ENCODE measurements around the gene IFI16.
"Not testable (repeated sequence)": the region's sequence is repeated elsewhere in the genome, so short reads cannot be mapped to it uniquely, and the experiment has no call there.

Gene IFI16

DNA sequence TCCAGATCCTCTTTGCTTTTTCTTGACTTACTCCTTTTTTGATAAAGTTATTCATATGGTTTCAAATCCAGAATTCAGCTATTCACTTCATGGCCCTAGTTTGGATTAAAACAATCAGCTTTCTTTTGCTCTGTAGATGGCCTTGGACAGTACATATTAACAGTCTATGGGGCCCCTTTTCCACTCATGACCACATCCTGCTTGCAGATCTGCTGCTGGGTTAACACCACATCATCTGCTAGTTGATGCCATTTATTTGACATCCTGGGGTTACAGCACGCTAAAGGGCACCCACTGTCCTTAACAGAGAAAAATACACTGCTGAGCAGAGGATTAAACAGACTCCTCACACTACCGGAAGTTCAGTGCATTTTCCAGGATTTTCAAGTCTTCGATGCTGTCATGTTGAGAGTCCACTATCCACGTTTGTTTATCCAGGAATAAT, 941 bp upstream of the IFI16 start:
- DNase-seq (ENCODE audit: low spot score), result no peak

DNA sequence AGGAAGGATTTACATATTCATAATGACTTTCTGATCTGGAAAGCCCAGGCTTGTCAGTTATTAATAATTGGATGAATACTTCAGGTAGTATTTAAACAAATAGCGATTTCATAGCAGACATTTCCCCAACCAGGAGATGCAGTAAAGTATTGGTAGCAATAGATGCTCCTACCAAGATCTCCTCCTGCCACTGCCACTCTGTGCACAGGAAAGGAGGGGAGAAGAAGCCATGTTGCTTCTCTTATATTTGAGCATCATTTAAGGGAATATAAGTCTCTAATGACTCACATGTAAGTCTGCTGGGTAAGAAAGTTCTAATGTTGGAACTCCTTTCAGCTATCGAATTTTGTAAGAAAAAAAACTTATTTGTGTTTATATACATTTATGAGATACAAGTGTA, 420 bp upstream of the IFI16 start:
- DNase-seq (ENCODE audit: low spot score), result no peak

DNA sequence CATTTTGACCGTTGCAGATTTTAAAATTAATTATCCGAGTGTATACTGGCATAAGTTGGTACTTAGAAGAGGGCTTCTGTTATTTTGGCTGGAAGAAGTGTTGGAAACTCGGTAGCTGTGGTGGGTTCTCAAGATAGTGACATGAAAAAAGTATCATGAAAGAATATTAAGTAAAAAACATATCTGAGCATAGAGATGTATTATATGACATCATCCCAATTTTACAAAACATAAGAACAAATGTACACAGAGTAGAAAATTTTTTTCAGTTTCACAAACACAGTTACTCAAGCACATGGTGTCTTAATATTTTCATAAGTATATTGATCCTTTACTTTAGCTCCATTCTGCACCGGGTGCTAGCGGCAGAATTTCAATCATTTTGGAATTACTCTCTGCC, 684 bp downstream of the IFI16 start:
- no peak for DNase-seq (ENCODE audit: low spot score)

DNA sequence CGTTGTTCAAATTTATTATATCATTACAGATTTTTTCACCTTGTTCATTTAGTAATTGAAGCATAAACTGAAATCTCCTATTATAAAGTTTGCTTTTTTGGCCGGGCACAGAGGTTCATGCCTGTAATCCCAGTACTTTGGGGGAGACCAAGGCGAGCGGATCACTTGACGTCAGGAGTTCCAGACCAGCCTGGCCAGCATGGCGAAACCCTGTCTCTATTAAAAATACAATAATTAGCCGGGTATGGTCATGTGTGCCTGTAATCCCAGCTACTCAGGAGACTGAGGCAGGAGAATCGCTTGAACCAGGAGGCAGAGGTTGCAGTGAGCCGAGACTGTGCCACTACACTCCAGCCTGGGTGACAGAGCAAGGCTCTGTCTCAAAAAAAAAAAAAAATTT, 1.3 kb downstream of the IFI16 start:
- not testable (repeated sequence) for DNase-seq (ENCODE audit: low spot score)

DNA sequence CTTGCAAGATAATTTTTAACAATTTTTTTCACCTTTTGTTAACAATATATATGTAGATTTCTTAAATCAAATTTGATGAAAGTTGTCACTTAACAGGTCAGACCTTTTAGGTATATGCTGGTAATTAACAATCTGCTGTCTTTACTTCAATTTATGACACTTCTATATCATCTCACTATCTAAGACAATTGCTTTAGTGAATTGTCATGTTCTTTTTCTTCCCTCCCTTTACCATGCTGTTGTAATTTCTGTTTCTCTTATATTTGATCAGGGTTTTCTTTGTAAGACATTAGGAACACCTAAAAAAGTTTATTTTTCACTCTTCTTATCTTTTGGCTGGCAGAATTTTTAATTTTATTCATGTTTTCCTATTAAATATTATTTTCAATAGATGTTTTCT, 2.0 kb downstream of the IFI16 start:
- DNase-seq (ENCODE audit: low spot score), result no peak

DNA sequence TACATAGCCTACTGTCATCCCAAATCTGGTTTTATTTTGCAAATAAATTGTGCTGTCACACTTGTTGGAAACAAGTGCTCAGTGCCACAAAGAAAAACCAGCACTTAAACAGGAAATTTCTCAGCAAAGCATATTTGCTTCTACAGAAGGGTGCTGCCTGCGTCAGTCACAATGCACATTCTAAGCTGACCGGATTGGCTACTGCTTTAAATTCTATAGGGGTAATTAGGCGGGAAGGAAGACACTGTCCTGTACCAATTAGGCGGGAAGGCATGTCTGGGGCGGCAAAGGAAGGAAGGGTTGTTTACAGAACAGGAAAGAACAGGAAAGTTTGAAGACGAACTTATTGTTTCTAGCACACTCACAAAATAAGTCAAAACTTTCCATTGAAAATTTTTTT, 2.8 kb downstream of the IFI16 start:
- DNase-seq (ENCODE audit: low spot score), result no peak

DNA sequence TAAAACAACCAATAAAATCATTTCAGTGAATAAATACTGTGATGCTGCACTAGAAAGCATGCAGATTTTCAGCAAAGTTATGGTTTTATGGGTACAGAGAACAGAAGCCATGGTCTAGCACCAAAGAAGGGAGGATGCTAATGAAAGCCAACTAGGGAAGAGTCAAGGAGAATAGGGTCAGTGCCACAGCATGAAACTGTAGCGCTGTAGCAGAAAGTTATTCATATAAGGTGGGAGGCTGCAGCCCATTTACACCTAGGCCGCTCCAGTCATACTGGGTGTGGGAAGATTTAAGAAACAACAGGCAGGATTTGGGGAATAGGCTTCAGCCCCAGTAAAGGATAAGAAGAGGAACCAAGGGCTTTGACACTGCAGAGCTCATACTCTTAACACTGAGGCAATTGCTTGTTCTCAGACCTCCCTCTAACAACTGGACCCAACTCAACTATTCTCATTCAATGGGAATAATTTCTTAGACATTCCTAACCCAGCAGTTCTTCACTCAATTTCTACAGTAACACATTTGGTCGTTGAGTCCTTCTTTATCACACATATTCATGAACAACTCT, 4.4 kb downstream of the IFI16 start:
- DNase-seq (ENCODE audit: low spot score), result no peak

DNA sequence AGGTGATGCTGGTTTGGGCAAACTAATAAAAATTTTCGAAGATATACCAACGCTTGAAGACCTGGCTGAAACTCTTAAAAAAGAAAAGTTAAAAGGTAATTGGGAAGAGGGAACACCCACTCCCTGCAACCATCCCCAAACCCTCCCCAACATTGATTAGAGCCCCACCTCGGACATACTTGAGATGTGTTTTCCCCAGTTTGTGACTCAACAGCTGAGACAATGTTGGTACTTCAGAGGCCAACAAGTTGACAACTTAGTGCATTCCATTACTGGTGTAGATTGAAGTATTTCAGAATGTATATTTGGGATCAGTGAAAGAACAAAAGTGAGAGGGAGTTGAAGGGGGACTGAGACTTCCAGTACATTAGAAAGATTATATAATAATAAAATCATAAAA, 5.1 kb downstream of the IFI16 start:
- no peak for DNase-seq (ENCODE audit: low spot score)

DNA sequence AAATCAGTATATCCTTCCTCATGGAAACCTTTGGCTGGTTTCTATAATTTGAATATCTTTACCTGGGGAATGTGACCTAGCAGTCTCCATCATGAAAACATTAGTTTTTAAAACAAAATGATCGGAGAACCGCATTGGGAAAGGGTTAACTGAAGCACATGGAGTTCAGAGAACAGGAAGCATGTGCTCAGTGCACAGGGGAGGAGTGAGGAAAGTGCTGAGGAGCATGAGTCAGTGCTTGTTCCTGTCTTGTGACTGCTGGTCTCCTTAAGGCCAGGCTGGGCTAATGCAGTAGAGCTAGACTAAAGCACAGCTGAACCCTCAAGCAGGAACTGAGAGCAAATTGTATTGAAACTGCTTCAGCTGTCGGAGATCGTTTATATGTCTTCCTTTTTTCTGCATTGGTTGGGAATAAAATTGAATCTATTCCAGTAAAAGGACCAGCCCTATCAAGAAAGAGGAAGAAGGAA, 5.8 kb downstream of the IFI16 start:
- no peak for DNase-seq (ENCODE audit: low spot score)

DNA sequence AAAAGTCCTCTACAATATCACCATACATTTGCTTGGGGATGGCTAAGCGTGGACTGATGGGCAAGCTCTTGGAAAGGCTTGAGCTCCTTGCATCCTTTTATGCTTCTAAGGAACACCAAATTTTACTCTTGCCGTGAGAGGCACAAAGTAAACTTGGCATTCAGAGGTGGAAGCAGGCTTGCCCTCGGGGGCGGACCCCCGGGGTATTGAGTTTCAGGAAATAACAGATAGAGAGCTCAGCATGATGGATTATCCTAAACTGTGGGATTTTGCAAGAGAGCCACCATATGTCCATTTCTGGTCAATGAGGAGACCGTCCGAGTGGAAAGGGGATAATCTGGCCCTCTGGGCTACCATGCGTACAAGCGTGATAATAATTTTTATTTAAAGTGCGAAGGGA, 14.0 kb downstream of the IFI16 start:
- DNase-seq (ENCODE audit: low spot score), result no peak

DNA sequence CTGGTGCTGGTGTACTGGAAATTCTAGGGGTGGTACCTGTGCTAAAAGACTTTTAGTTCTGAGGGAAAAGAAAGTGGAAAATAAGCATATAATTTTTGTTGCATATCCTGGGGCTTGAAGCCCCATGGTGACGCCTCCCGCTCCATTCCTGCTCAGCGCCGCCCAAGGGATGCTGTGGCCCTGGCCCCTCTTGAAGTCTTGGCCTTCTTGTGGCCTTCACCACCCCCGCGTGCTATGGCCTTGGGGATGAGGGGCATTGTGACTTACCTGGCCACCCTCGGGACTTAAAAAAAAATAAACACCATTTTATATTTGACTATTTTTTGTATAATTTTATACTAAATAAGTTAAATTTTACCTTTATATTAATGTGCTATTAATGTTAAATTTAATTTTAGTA, 15.3 kb downstream of the IFI16 start:
- no peak for DNase-seq (ENCODE audit: low spot score)

DNA sequence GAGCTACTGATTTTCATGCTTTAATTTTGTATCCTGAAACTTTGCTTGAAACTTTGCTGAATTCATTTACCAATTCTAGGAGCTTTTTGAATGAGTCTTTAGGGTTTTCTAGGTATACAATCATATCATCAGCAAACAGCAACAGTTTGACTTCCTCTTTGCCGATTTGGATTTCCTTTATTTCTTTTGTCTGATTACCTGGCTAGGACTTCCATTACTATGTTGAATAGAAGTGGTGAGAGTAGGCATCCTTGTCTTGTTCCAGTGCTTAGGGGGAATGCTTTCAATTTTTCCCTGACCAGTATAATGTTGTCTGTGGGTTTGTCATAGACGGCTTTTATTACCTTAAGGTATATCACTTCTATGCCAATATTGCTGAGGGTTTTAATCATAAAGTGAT, 17.1 kb downstream of the IFI16 start:
- DNase-seq (ENCODE audit: low spot score), result not testable (repeated sequence)

DNA sequence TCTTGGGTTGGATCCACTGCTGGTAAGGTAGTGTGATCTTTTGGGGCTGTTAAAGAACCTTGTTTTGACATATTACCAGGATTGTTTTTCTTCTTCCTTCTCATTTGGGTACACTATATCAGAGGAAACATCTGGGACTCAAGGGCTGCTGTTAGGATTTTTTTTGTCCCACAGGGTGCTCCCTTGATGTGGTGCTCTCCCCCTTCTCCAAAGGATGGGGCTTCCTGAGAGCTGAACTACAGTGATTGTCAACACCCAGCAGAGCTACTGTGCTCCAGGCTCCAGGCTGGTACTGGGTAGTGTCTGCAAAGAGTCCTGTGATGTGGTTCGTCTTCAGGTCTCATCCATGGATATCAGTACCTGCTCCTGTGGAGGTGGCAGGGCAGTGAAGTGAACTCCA, 20.6 kb downstream of the IFI16 start:
- DNase-seq (ENCODE audit: low spot score), result no peak

DNA sequence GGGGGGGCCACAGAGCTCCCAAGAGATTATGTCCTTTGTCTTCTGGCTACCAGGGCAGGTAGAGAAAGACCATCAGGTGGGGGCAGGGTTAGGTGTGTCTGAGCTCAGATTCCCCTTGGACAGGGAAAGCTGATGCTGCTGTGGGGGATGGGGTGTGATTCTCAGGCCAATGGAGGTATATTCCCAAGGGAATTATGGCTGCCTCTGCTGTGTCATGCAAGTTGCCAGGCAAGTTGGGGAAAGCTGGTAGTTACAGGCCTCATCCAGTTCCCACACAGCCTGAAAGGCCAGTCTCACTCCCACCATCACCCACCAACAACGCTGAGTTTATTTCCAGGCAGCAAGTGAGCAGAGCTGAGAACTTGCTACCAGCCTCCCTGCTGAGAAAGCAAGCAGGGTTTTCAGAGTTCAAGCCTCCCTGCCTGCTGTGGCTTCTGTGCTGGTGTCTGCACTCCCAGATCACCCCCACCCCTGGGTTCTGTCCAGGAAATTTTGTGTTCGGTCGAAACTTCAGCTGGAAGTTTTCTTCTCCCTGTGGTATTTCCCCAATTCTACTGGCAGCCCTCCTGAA, 21.3 kb downstream of the IFI16 start:
- DNase-seq (ENCODE audit: low spot score), result no peak

DNA sequence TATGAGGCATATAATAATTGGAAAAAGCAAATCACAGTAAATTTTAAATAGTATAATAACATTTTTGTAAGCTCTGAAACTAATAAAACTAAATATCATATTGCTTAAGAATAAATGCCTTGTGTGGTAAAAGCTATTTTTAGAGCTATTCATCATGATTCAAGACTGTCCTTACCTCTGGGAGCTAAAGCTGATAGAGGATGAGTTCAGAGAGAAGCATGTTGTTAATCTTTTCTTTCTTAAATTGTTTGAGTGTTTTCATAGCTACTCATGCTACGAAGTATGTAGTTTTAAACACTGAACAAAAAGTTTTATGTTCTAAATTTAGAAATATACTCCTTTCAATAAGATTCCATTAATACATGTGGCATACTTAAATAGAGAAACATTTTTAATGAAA, 30.5 kb downstream of the IFI16 start:
- DNase-seq (ENCODE audit: low spot score), result no peak

DNA sequence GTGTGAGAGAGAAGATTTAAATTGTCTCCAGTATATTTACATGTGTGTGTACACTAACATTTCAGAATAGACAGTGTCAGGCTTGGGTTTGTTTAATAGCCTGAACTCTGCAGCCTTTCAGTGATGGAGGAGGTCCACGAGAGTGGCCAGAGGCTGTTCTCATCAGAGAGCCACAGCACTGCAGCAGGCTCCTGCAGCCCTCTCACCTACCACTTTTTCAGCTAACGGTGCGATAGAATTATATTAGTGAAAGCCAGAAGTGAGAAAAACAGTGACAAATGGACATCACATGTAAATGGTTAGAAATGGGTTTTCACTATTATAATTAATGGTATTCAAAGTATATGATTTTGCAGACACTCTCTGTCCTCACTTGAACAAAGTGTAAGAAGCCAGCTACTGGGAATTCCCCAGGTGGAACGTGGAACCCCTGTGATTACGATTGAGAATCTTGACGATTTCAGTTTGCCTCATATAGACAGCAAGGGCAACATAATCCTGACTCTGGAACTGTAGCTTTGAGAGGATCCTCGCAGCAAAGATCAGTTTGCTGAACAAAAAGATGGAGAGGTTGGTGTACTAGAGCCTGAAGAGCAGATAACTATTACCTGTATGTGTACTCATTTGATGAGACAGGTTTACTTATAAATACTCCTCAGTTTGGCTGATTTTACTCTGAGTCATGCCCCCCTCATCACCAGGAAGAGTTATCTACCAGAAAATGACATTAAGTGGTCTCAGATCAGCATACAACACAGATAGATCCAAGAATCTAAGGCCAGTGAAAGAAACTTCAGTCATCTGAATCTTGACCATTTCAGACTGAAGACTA, 31.4 kb downstream of the IFI16 start:
- no peak for DNase-seq (ENCODE audit: low spot score)

DNA sequence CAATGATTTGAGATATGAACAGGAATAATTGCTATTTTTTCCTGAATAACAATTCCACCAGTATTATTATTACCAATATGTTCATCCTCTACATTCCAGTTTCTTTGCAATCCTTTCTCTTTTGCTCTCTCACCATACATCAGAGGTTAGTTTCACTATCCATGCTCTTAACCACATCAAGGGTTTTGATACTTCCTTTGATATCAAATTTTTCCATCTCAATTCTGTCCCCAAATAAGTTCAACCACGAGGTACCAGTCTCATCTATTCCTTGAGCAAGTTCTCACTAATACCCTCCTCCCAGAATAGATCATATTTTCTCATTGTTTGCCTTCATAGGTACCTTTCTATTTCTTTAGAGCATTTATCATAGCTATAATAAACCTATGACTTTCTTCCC, 36.8 kb downstream of the IFI16 start:
- DNase-seq (ENCODE audit: low spot score), result not testable (repeated sequence)

DNA sequence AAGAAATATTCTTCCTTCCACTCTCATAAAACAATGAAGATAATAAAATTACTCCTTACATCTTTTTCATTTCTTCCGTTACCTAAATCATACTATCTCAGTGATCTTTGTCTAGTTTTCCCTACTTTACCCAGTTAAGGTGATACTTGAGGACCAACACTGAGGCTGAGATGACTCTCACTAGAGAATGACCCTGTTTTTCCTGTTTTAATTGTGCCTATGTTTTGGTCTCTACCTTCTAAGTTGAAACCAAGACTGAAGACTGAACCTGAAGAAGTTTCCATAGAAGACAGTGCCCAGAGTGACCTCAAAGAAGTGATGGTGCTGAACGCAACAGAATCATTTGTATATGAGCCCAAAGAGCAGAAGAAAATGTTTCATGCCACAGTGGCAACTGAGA, 41.7 kb downstream of the IFI16 start:
- no peak for DNase-seq (ENCODE audit: low spot score)

DNA sequence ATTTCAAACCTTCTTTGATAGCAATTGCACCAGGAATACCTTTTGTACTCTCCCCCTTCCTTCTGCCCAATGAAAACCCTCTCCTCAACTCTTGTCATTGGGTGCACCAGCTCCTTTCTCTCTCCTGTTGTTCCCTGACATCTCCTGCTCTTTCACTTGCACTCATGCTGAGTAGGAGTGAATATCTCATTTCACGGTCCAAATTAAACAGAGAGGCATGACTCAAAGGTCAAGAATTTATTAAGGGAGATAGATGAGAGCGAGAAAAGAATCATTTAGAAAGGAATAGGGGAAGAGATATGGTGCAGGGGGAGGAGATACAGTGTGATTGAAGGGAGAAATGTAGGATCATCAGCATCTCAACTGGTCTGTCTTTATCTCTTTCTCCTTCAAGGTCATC, 44.7 kb downstream of the IFI16 start:
- no peak for DNase-seq (ENCODE audit: low spot score)

DNA sequence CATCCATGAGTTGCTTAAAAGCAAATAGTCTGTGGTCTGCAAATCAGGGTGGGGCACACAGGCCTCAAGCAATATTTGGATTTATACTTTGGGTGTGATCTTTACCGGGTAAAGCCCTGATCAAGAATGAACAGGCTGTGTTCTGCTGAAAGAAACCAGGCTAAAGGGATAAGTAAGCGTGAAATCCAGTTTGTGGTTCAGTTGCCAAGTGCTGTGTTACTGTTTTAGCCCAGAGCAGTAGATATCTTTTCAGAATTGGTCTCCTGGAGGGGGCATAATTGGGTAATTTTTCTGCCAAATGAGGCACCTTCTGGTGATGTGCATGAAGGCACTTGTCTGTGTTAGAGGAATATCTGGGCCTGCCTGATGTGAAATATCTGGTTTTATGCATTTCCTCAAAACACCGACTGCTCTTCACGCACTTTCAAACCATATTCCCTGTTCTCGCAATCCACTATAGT, 45.5 kb downstream of the IFI16 start:
- no peak for DNase-seq (ENCODE audit: low spot score)

DNA sequence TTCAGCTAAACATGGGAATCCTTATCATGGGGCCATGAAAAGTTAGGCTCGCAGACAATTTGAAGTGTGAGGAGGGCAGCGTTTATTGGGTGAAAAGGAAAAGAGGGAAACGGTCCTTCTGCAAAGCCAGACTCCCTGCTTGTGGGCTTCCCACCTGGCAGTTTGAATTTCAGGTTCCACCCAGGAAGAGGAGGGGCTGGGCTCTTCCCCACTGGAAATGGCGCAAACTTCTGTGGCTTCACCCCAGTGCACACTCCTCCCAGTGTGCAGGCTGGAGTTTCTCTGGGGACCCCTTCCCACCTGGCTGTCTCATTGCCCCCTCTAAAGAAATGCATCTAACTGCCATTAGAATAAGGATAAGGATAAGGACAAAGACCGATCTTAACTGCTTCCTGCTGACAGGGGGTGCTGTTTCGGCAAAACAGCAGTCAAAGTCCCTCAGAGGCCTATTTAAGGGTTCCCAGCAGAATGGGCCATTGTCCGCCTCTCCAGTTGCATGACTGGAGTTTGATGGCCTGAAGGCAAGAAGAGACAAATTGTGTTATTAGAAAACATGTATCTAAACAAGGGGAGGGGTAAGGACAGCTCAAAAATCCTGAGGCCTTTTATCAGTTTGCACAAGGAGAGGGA, 46.5 kb downstream of the IFI16 start:
- DNase-seq (ENCODE audit: low spot score), result no peak

DNA sequence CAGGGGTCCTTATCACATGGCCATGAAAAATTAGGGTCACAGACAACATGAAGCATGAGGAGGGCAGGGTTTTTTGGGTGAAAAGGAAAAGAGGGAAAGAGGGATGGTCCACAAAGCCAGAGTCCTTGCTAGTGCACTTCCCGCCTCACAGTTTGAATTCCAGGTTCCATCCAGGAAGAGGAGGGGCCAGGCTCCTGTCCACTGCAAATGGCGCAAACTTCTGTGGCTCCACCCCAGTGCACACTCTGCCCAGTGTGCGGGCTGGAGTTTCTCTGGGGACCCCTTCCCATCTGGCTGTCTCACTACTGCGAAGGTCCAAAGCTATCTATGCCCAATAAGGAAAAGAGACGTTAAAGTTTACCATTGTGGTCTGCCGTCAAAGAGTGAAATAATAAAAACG, 49.0 kb downstream of the IFI16 start:
- no peak for DNase-seq (ENCODE audit: low spot score)

DNA sequence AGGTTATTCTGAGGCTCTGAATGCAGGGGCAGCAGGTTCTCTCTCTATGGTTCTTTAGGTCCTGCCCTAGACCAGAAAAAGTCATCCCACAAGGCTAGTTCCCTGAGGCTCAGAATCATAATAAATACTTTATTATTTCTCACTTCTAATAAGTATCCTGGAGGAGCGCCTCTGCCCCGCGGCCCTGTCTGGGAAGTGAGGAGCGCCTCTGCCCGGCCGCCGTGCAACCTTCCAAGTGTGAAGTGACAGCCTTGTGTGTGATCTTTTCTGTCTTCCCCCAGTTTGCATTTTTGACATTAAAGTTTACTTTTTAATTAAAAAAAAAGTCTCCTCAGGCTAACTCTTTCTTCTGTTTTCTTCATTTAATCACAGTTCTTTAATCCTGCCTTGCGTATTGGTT, 55.4 kb downstream of the IFI16 start:
- DNase-seq (ENCODE audit: low spot score), result no peak

Measured in LoVo (cell line).